ENCODE results near the gene APLP2. TPM values are rescaled to one million over a fixed set of nuclear protein-coding genes. Genes with fewer than 3 reads are reported as not detected.

Gene APLP2
- total RNA-seq, 2 donors from 2014 or later: 821 to 864 TPM

GRCh38 chr11:130165601-130166456 is 96.1 kb downstream of the APLP2 start:
- no peak for TF ChIP-seq CTCF (conservative IDR thresholded peaks at IDR 0.05)
- Histone ChIP-seq H3K9me3 (ENCODE audit: control insufficient read depth, low read length) (no peaks in the 10 kb centered on the region), H3K27ac (ENCODE audit: low read depth, low read length) (no peak overlapping the region), H3K9ac (ENCODE audit: extremely low read depth, low read length, poor library complexity, severe bottlenecking) (no peak overlapping the region), H3K36me3 (ENCODE audit: control insufficient read depth, insufficient read depth, low read length) (no peaks in the 10 kb centered on the region), H3K27me3 (ENCODE audit: control insufficient read depth, insufficient read depth, low read length, poor library complexity, severe bottlenecking) (peaks cover 21% of the 10 kb centered on the region), H3K4me1 (ENCODE audit: control insufficient read depth, insufficient read depth, low read length) (no peaks in the 10 kb centered on the region), H3K4me3 (ENCODE audit: low read length) (no peak overlapping the region)
- DNase-seq: no peak
- no peaks in the 10 kb centered on the region for H3K9me3 Mint-ChIP-seq
- H3K4me3 Mint-ChIP-seq: no peak overlapping the region
- no peak overlapping the region for H3K27ac Mint-ChIP-seq
- peaks cover 43% of the 10 kb centered on the region for H3K27me3 Mint-ChIP-seq (ENCODE audit: insufficient read depth)
- WGBS, 2 experiments (ENCODE audit: insufficient coverage in 1 of 2, insufficient read length in 1 of 2): 90 to 93% methylated on average over 3 to 7 of the region's 9 CpGs
- H3K36me3 Mint-ChIP-seq (ENCODE audit: low read depth): no peaks in the 10 kb centered on the region
- peaks cover 9% of the 10 kb centered on the region for H3K4me1 Mint-ChIP-seq

- no peaks in the 10 kb centered on the region for H3K36me3 Mint-ChIP-seq (ENCODE audit: low read depth)
- Histone ChIP-seq H3K27ac (ENCODE audit: low read depth, low read length) (no peak overlapping the region), H3K36me3 (ENCODE audit: control insufficient read depth, insufficient read depth, low read length) (no peaks in the 10 kb centered on the region), H3K9me3 (ENCODE audit: control insufficient read depth, low read length) (no peaks in the 10 kb centered on the region), H3K4me3 (ENCODE audit: low read length) (no peak overlapping the region), H3K9ac (ENCODE audit: extremely low read depth, low read length, poor library complexity, severe bottlenecking) (no peak overlapping the region), H3K27me3 (ENCODE audit: control insufficient read depth, insufficient read depth, low read length, poor library complexity, severe bottlenecking) (peaks cover 15% of the 10 kb centered on the region), H3K4me1 (ENCODE audit: control insufficient read depth, insufficient read depth, low read length) (no peaks in the 10 kb centered on the region)
- DNase-seq: no peak
- no peak for TF ChIP-seq CTCF (conservative IDR thresholded peaks at IDR 0.05)
- no peak overlapping the region for H3K27ac Mint-ChIP-seq
- no peaks in the 10 kb centered on the region for H3K9me3 Mint-ChIP-seq
- H3K4me1 Mint-ChIP-seq: peaks cover 6% of the 10 kb centered on the region
- H3K27me3 Mint-ChIP-seq (ENCODE audit: insufficient read depth): peaks cover 42% of the 10 kb centered on the region
- H3K4me3 Mint-ChIP-seq: no peak overlapping the region
- 94% methylated on average over 4 of the region's 4 CpGs; no CpG with 5 or more reads in 1 of the 2 experiments for WGBS, 2 experiments (ENCODE audit: insufficient coverage in 1 of 2, insufficient read length in 1 of 2)
These were observed 96.7 kb downstream of the APLP2 start for GRCh38 chr11:130166457-130166784.

- no peak overlapping the region for H3K27ac ChIP-seq (ENCODE audit: low read depth, low read length)
- Mint-ChIP-seq H3K4me3 (no peak overlapping the region), H3K4me1 (peaks cover 3% of the 10 kb centered on the region), H3K9me3 (no peaks in the 10 kb centered on the region), H3K27ac (no peak overlapping the region), H3K27me3 (ENCODE audit: insufficient read depth) (peaks cover 38% of the 10 kb centered on the region), H3K36me3 (ENCODE audit: low read depth) (no peaks in the 10 kb centered on the region)
- no peaks in the 10 kb centered on the region for H3K4me1 ChIP-seq (ENCODE audit: control insufficient read depth, insufficient read depth, low read length)
- no peak overlapping the region for H3K4me3 ChIP-seq (ENCODE audit: low read length)
- WGBS, 2 experiments (ENCODE audit: insufficient coverage in 1 of 2, insufficient read length in 1 of 2): 73 to 89% methylated on average over 2 to 3 of the region's 3 CpGs
- no peak overlapping the region for H3K9ac ChIP-seq (ENCODE audit: extremely low read depth, low read length, poor library complexity, severe bottlenecking)
- peaks cover 8% of the 10 kb centered on the region for H3K27me3 ChIP-seq (ENCODE audit: control insufficient read depth, insufficient read depth, low read length, poor library complexity, severe bottlenecking)
- DNase-seq: no peak
- H3K36me3 ChIP-seq (ENCODE audit: control insufficient read depth, insufficient read depth, low read length): no peaks in the 10 kb centered on the region
- no peak for TF ChIP-seq CTCF (conservative IDR thresholded peaks at IDR 0.05)
- H3K9me3 ChIP-seq (ENCODE audit: control insufficient read depth, low read length): no peaks in the 10 kb centered on the region
These were observed 97.5 kb downstream of the APLP2 start for GRCh38 chr11:130167146-130167545.
